GM21515 (cell line): ENCODE data around the gene C19orf67.

Source experiments
- ATAC-seq: cut with Tn5 transposase; IDR thresholded peaks from one replicate; pipeline ENCODE4 v1.9.1; 2021; ENCODE audit not compliant: unreplicated experiment

Gene C19orf67

GRCh38 chr19:14110650-14111049 lies 25.1 kb upstream of the C19orf67 start:
- ATAC-seq = no peak

GRCh38 chr19:14107581-14108461 lies 22.2 kb upstream of the C19orf67 start:
- no peak for ATAC-seq

GRCh38 chr19:14106840-14107239 lies 21.3 kb upstream of the C19orf67 start:
- no peak for ATAC-seq

- ATAC-seq = no peak
Measured at GRCh38 chr19:14105680-14106079, 20.1 kb upstream of the C19orf67 start.

- no peak for ATAC-seq
Measured at GRCh38 chr19:14103310-14103709, 17.7 kb upstream of the C19orf67 start.

- ATAC-seq = no peak
Measured at GRCh38 chr19:14102756-14103155, 17.2 kb upstream of the C19orf67 start.

GRCh38 chr19:14102102-14102696 lies 16.6 kb upstream of the C19orf67 start:
- ATAC-seq = no peak

- ATAC-seq = no peak
Measured at GRCh38 chr19:14101003-14101545, 15.5 kb upstream of the C19orf67 start.

GRCh38 chr19:14097532-14098151 lies 12.1 kb upstream of the C19orf67 start:
- ATAC-seq = no peak

GRCh38 chr19:14096272-14096992 lies 10.8 kb upstream of the C19orf67 start:
- ATAC-seq = no peak

- ATAC-seq = no peak
Measured at GRCh38 chr19:14094854-14095253, 9.3 kb upstream of the C19orf67 start.

GRCh38 chr19:14093117-14093823 lies 7.7 kb upstream of the C19orf67 start:
- ATAC-seq = no peak

GRCh38 chr19:14091813-14092462 lies 6.4 kb upstream of the C19orf67 start:
- peak; percentile 4 for ATAC-seq

- peak; percentile 41 for ATAC-seq
Measured at GRCh38 chr19:14091081-14091812, 5.7 kb upstream of the C19orf67 start.

- ATAC-seq = peak; percentile 35
Measured at GRCh38 chr19:14090509-14091080, 5.0 kb upstream of the C19orf67 start, which contains the start of gene SAMD1. Gene SAMD1, minus strand, starts transcription at chr19:14090751.

GRCh38 chr19:14089662-14090508 lies 4.3 kb upstream of the C19orf67 start:
- no peak for ATAC-seq

GRCh38 chr19:14089412-14089661 lies 3.8 kb upstream of the C19orf67 start:
- no peak for ATAC-seq
